Nucleus accumbens (tissue), 56 donors: ENCODE measurements around the gene OSM.

Experiments used
- DNase-seq, 56 donors: peaks; one replicate each; lab custom pipeline; 2025; lab: John Stamatoyannopoulos, UW

OSM gene

DNA sequence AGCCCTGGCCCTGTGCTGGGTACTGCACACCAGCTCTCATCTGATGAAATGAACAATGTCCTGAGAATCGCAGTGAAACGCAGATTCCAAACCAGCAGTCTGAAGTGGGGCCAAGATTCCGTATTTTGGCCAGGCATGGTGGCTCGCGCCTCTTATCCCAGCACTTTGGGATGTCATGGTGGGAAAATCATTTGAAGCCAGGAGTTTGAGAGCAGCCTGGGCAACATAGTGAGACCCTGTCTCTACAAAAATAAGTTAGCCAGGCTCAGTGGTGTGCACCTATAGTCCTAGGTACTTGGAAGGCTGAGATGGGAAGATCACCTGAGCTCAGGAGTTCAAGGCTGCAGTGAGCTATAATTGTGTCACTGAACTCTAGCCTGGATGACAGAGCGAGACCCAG, 33.1 kb downstream of the OSM start:
- no peak for DNase-seq

- no peak for DNase-seq
Measured at GRCh38 chr22:30232716-30233218, 33.9 kb downstream of the OSM start.

DNA sequence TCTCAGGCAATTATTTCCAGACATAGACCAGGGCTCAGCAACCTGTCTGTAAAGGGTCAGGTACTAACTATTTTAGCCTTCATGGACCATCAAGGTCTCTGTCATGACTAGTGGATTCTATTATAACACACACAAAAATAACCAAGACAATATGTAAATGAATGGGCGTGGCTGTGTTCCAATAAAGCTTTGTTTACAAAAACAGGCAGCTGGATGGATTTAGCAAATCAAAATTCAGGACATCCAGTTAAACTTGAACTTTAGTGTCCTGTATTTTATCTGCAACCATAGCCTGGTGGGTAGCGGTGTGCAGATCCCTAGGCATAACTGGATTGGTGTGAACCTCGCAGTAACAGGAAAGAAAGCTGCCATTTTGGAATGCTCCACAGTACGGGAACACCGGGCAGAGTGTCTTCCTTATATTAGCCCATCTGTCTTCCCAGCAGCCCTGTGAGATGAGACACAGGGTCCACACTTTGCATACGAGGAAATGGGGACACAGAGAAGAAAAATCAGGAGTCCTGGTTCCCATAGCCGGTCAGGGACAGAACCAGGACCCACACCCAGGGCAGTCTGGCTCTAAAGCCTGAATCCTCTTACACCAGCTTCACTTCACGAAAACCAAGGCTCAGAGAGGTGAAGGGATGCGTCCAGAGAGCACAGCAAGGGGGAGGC, 35.7 kb downstream of the OSM start:
- DNase-seq = no peak

DNA sequence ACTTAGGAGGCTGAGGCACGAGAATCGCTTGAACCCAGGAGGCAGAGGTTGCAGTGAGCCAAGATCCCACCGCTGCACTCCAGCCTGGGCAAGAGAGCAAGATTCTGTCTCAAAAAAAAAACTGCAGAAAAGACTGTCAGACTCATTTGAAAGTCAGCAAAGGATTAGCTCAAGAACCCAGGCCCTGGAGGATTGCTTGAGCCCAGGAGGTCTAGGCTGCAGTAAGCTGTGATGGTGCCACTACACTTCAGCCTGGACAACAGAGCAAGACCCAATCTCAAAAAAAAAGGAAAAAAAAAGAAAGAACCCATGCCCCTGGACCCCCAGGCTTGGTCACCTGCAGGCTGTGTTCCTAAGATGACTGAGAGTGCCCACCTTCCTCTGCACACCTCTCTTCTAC, 36.3 kb downstream of the OSM start:
- DNase-seq = no peak

- DNase-seq = no peak
Measured at GRCh38 chr22:30228509-30229359, 37.9 kb downstream of the OSM start.

- no peak for DNase-seq
Measured at GRCh38 chr22:30227438-30228228, 39.0 kb downstream of the OSM start.

GRCh38 chr22:30226192-30226832, 40.3 kb downstream of the OSM start:
- DNase-seq = no peak

DNA sequence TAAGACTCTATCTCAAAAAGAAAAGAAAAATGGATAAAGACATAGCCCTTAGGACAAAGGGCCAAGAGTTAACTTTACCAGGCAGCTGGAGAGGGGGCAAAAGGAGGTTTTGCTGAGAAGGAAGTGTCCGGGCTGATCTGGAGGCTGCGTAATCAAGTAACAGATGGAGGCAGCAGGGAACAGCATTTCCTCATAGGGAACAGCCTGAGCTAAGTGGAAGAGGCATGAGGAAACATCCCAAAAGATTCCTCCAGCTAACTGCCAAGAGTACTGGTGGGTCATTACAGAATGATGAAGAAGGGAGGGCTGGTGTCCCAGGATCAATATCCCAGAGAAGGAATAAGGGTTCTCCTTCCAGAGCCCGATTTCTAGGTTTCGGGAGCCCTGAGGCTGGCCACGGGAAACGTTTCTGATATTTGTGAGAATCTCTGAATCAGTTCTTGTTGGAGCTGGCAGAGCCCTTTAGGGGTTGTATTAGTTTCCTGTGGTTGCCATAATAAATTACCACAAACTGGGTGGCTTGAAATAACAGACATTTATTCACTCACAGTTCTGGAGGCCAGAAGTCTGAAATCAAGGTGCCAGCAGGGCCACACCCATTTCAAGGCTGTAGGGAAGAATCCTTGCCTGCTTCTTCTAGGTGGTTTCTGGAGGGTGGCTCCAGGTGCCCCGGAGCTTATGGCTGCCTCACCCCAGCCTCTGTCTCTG, 41.3 kb downstream of the OSM start:
- no peak for DNase-seq

- DNase-seq = no peak
Measured at GRCh38 chr22:30224161-30224857, 42.3 kb downstream of the OSM start.

- no peak for DNase-seq
Measured at GRCh38 chr22:30223303-30223702, 43.3 kb downstream of the OSM start.

GRCh38 chr22:30222321-30222720, 44.3 kb downstream of the OSM start:
- DNase-seq = no peak

- DNase-seq = no peak
Measured at GRCh38 chr22:30221121-30221992, 45.3 kb downstream of the OSM start.

DNA sequence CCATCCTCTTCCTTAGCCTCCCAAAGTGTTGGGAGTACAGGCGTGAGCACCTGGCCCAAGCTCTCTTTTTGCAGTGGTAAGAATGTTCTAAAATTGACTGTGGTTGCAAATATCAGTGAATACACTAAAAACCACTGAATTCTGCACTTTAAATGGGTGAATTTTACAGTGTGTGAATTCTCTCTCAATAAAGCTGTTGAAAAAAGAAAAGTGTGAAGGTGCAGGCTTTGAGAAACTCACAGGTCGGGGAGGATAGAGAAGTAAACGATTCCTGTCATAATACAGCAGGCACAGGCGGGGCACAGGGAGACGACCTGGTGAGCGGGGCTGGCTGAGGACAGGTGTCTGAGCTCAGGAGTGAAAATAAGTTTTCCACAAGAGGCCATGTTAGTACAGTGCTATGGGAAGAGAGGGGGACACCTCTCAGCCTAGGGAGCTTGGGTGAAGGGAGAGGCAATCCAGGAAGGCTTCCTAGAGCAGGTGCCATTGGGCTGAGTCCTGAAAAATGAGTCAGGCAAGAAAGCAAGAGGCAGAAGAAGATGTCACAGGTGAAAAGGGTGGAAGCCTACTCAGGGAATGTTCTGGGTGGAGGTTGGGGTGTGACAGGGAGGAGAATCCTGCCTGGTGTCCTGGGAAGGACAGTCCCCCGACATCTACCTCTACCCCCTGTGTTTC, 46.2 kb downstream of the OSM start:
- no peak for DNase-seq

DNA sequence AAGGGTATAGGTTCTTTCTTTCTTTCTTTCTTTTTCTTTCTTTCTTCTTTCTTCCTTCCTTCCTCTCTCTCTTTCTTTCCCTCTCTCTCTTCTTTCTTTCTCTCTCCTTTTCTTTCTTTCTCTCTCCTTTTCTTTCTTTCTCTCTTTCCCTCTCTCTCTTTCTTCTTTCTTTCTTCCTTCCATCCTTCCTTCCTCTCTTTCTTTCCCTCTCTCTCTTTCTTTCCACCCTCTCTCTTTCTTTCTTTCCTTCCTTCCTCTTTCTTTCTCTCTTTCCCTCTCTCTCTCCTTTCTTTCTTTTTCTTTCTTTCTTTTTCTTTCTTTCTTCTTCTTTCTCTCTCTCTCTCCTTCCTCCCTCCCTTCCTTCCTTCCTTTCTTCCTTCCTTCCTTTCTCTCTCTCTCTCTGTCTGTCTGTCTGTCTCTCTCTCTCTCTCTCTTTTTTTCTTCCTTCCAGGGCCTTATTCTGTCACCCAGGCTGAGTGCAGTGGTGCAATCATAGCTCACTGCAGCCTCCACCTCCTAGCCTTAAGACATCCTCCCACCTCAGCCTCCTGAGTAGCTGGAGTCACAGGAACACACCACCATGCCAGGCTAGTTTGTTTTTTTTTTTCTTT, 46.9 kb downstream of the OSM start:
- DNase-seq = no peak

DNA sequence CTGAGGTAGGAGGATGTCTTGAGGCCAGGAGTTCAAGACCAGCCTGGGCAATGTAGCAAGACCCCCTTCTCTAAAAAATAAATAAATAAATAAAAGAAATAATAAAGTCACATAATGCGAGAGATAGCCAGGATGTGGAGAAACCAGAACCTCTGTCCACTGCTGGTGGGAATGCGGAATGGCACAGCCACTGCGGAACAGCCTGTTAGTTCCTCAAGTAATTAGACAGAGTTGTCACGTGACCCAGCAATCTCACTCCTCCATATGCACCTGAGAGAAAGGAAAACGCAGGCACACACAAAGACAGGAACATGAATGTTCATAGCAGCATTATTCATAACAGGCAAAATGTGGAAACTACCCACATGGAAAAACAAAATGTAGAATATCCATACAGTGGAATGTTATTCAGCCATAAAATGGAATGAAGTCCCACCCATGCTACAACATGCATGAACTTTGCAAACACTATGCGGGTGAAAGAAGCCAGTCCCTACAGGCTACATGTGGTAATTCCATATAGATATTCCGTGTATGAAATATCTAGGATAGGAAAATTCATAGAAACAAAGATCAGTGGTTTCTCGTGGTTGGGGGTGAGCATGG, 47.5 kb downstream of the OSM start:
- DNase-seq = no peak

DNA sequence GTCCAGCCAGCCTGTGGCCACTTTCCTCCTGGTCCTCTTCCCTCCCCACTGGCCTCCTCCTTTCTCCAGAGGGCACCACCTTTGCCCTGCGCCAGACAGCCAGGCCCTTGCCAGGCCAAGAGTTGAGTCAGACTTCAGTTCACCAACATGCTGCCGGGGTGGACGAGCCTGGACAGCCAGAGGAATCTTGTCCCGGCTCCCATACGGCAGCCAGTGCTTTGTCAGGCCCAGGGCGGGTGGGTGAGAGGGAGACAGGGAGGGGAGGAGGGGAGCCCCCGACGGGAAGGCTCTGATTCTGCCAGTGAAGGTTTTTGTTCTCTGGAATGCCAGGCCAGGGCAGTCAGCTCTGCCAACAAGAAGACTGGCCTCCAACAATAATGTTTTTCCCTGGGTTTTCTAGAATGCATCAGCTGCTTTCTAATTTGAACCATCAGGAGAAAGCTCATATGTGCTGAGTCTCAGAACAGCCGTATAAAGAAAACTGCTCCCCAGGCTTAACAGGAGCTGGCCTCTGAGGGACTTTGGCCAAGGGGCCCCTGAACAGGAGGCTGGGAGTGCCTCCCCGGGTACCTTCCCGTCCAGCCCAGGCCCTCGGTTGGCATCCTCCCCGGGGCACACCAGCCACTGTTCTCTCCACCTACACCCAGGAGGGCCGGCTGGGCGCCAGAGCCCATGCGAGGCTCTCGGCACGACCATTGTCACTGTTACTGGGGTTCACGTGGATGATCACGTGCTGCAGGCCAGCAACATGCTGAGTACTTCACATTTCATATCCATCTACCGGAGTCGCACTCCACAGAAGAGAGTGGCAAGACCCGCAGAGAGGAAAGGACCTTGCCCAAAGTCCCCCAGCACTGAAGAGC, 48.7 kb downstream of the OSM start:
- DNase-seq = peak in 23 of 56 donors; percentile 8 to 64 (median 24)
